H1 (cell line): ENCODE results near the gene CPED1. TPM values are rescaled to one million over a fixed set of nuclear protein-coding genes. Genes with fewer than 3 reads are reported as not detected.

Experiments used
- CTCF ChIA-PET: fragments of 300-600 bp; sonication (Branson Sonifier 250); formaldehyde crosslinking; loops from one replicate; lab custom pipeline; 2021; ENCODE audit not compliant: partially characterized antibody; lab: Charles Lee
- POLR2A ChIA-PET: fragments of 300-600 bp; sonication (Branson Sonifier 250); formaldehyde crosslinking; loops from one replicate; lab custom pipeline; 2021; ENCODE audit warnings: inconsistent platforms; ENCODE audit not compliant: partially characterized antibody; lab: Charles Lee
- DNase-seq, 2 experiments: peaks; one replicate each; pipeline versions ENCODE4 v3.0.0 to v3.0.0-alpha.2; 2010 to 2022; ENCODE audit warnings: low spot score in 2 of 2, low read depth in 1 of 2, mixed read lengths in 1 of 2
- FAIRE-seq: peaks from 2 replicates; lab custom pipeline; 2011; peaks lifted over from hg19 to GRCh38; lab: Jason Lieb, UNC
- H2AFZ ChIP-seq: 2 replicates; pipeline ENCODE4 v1.8.1; 2012; ENCODE audit warnings: low read length, inconsistent platforms
- H2AK5ac ChIP-seq: 2 replicates; pipeline ENCODE4 v1.6.1; 2013; ENCODE audit warnings: low read depth, low read length
- H2BK120ac ChIP-seq: replicated peaks from 2 replicates; pipeline ENCODE3; 2013; ENCODE audit warnings: low read depth, low read length, inconsistent platforms
- H2BK12ac ChIP-seq: 2 replicates; pipeline ENCODE4 v1.6.1; 2013; ENCODE audit warnings: low read depth, low read length
- H2BK15ac ChIP-seq: 2 replicates; pipeline ENCODE4 v1.6.1; 2013; ENCODE audit warnings: low read length
- H2BK20ac ChIP-seq: 2 replicates; pipeline ENCODE4 v1.6.1; 2013; ENCODE audit warnings: low read length
- H2BK5ac ChIP-seq: 2 replicates; pipeline ENCODE4 v1.6.1; 2013; ENCODE audit warnings: low read depth, low read length
- H3K14ac ChIP-seq: 2 replicates; pipeline ENCODE4 v1.6.1; 2013; ENCODE audit warnings: inconsistent platforms; ENCODE audit not compliant: insufficient read length
- H3K18ac ChIP-seq: 2 replicates; pipeline ENCODE4 v1.6.1; 2013; ENCODE audit warnings: low read length; ENCODE audit errors: extremely low read depth
- H3K23ac ChIP-seq: 2 replicates; pipeline ENCODE4 v1.6.1; 2013; ENCODE audit warnings: inconsistent platforms; ENCODE audit not compliant: insufficient read length
- H3K23me2 ChIP-seq: 2 replicates; pipeline ENCODE4 v1.6.1; 2013; ENCODE audit warnings: low read depth, low read length
- H3K27ac ChIP-seq: 2 replicates; pipeline ENCODE4 v1.6.1; 2011; ENCODE audit warnings: low read depth, low read length, inconsistent platforms
- H3K27me3 ChIP-seq, 4 experiments: replicated peaks in 1 of 4; 1 replicate in 1 of 4; 2 replicates in 3 of 4; pipeline versions ENCODE4 v1.6.1 to v1.8.1; 2011 to 2013; ENCODE audit warnings: low read length in 3 of 4, mild to moderate bottlenecking in 3 of 4, inconsistent platforms in 2 of 4, mixed read lengths in 2 of 4, moderate library complexity in 1 of 4; ENCODE audit not compliant: control insufficient read depth in 3 of 4, insufficient read depth in 3 of 4; ENCODE audit errors: extremely low read depth in 1 of 4
- H3K36me3 ChIP-seq, 4 experiments: 2 replicates each; pipeline versions ENCODE4 v1.6.1 to v1.8.1; 2011 to 2013; ENCODE audit warnings: mild to moderate bottlenecking in 4 of 4, low read length in 3 of 4, moderate library complexity in 2 of 4, control low read depth in 1 of 4, inconsistent platforms in 1 of 4; ENCODE audit not compliant: insufficient read depth in 4 of 4, control insufficient read depth in 2 of 4
- H3K4ac ChIP-seq: replicated peaks from 2 replicates; pipeline ENCODE3; 2013; ENCODE audit warnings: low read length, low read depth, mixed read lengths, inconsistent platforms; ENCODE audit not compliant: insufficient read length
- H3K4me1 ChIP-seq, 4 experiments: replicated peaks in 1 of 4; 1 replicate in 1 of 4; 2 replicates in 3 of 4; pipeline versions ENCODE4 v1.6.1 to v1.8.1; 2011 to 2013; ENCODE audit warnings: low read length in 3 of 4, inconsistent platforms in 2 of 4, mixed read lengths in 1 of 4; ENCODE audit not compliant: insufficient read depth in 4 of 4, control insufficient read depth in 3 of 4
- H3K4me2 ChIP-seq, 2 experiments: 2 replicates each; pipeline versions ENCODE4 v1.6.1 to v1.8.1; 2011 to 2013; ENCODE audit warnings: low read depth in 2 of 2, low read length in 2 of 2, control low read depth in 1 of 2, inconsistent platforms in 1 of 2, mild to moderate bottlenecking in 1 of 2; ENCODE audit not compliant: insufficient read depth in 1 of 2
- H3K4me3 ChIP-seq, 4 experiments: fragments of 200-600, 300-600 bp in 1 of 4; sonication (generic), shearing (Covaris generic), sonication (Bioruptor Twin) in 1 of 4; 2 replicates each; pipeline versions ENCODE4 v1.5.1 to v1.8.1; 2011 to 2016; ENCODE audit warnings: low read length in 4 of 4, low read depth in 3 of 4, control low read depth in 2 of 4, inconsistent platforms in 2 of 4, mild to moderate bottlenecking in 2 of 4, mixed read lengths in 1 of 4, moderate library complexity in 1 of 4; ENCODE audit not compliant: insufficient read depth in 2 of 4; ENCODE audit errors: extremely low read depth in 1 of 4
- H3K56ac ChIP-seq: replicated peaks from 2 replicates; pipeline ENCODE3; 2013; ENCODE audit warnings: low read depth, mild to moderate bottlenecking, mixed read lengths, low read length, inconsistent platforms; ENCODE audit not compliant: insufficient read length
- H3K79me1 ChIP-seq: 2 replicates; pipeline ENCODE4 v1.6.1; 2013; ENCODE audit warnings: low read depth, low read length, control low read depth
- H3K79me2 ChIP-seq, 2 experiments: 2 replicates each; pipeline versions ENCODE4 v1.6.1 to v1.8.1; 2012 to 2013; ENCODE audit warnings: low read length in 2 of 2, mild to moderate bottlenecking in 2 of 2, inconsistent platforms in 1 of 2; ENCODE audit not compliant: insufficient read depth in 2 of 2, control insufficient read depth in 1 of 2
- H3K9ac ChIP-seq, 4 experiments: replicated peaks in 1 of 4; 1 replicate in 1 of 4; 2 replicates in 3 of 4; pipeline versions ENCODE4 v1.6.1 to v1.8.1; 2011 to 2013; ENCODE audit warnings: low read depth in 3 of 4, low read length in 3 of 4, control low read depth in 2 of 4, mild to moderate bottlenecking in 2 of 4, moderate library complexity in 2 of 4, inconsistent platforms in 1 of 4; ENCODE audit errors: extremely low read depth in 1 of 4
- H3K9me3 ChIP-seq, 2 experiments: 2 replicates each; pipeline versions ENCODE4 v1.6.1 to v1.8.1; 2012 to 2013; ENCODE audit warnings: mild to moderate bottlenecking in 2 of 2, moderate library complexity in 2 of 2, control low read depth in 1 of 2, inconsistent platforms in 1 of 2, low read depth in 1 of 2, low read length in 1 of 2, mixed read lengths in 1 of 2; ENCODE audit not compliant: insufficient read depth in 2 of 2
- H4K20me1 ChIP-seq, 2 experiments: replicated peaks in 1 of 2; 2 replicates each; pipeline versions ENCODE3 to v1.8.1; 2011 to 2013; ENCODE audit warnings: inconsistent platforms in 2 of 2, low read length in 2 of 2, mild to moderate bottlenecking in 1 of 2; ENCODE audit not compliant: insufficient read depth in 2 of 2, control insufficient read depth in 1 of 2
- H4K5ac ChIP-seq: 2 replicates; pipeline ENCODE4 v1.6.1; 2013; ENCODE audit warnings: low read length, low read depth, mixed read lengths, inconsistent platforms; ENCODE audit not compliant: insufficient read length
- H4K8ac ChIP-seq: 2 replicates; pipeline ENCODE4 v1.8.0; 2013; ENCODE audit warnings: mild to moderate bottlenecking, moderate library complexity, low read length, inconsistent platforms; ENCODE audit not compliant: insufficient read depth; ENCODE audit errors: extremely low read depth
- H4K91ac ChIP-seq: replicated peaks from 2 replicates; pipeline ENCODE3; 2013; ENCODE audit warnings: low read length, mixed read lengths, inconsistent platforms; ENCODE audit not compliant: insufficient read length
- CBX8 ChIP-seq: fragments of 300-800, 300-1000 bp; sonication (generic); IDR thresholded peaks from 2 replicates; pipeline ENCODE4 v1.7.1; 2016; ENCODE audit warnings: low read depth, low read length, borderline replicate concordance
- CEBPB ChIP-seq: IDR thresholded peaks from 2 replicates; pipeline ENCODE4 v1.6.1; 2012; ENCODE audit warnings: low read depth, low read length
- CHD1 ChIP-seq: IDR thresholded peaks from 2 replicates; pipeline ENCODE4 v1.6.1; 2012; ENCODE audit warnings: low read depth, low read length, improper control_type of control experiment
- CHD2 ChIP-seq: IDR thresholded peaks from 2 replicates; pipeline ENCODE4 v1.6.1; 2012; ENCODE audit warnings: low read length, improper control_type of control experiment
- POLR2A ChIP-seq, 2 experiments: IDR thresholded peaks; 1 replicate in 1 of 2; 2 replicates in 1 of 2; pipeline ENCODE4 v1.6.1; 2011; ENCODE audit warnings: low read depth in 2 of 2, low read length in 2 of 2, mild to moderate bottlenecking in 2 of 2; ENCODE audit errors: control extremely low read depth in 1 of 2
- POU5F1 ChIP-seq: IDR thresholded peaks from 2 replicates; pipeline ENCODE4 v1.6.1; 2011; ENCODE audit warnings: low read depth, mild to moderate bottlenecking, low read length, moderate library complexity
- RFX5 ChIP-seq: IDR thresholded peaks from 2 replicates; pipeline ENCODE4 v1.6.1; 2011; ENCODE audit warnings: low read depth, low read length, improper control_type of control experiment, borderline replicate concordance
- polyA plus RNA-seq, 7 experiments: library from polyadenylated mRNA; depleted of rRNA in 3 of 7; stranded (reverse) in 5 of 7; unstranded in 2 of 7; fragments of >200 nt in 5 of 7; fragments of 200-250 nt in 2 of 7; gene quantifications; 1 replicate in 5 of 7; 2 replicates in 1 of 7; 4 replicates in 1 of 7; pipeline versions ENCODE4 v1.2.1 to v1.2.3, GENCODE V29; 2011 to 2013; ENCODE audit warnings: missing spikeins in 2 of 7, mixed read lengths in 2 of 7
- total RNA-seq: library from RNA; stranded (reverse); fragmentation: NEBNext Ultra II Directional; extraction: Animal tissue kit (Norgen Biotek cat#: 25700); gene quantifications from 2 replicates; pipeline ENCODE4 v1.2.1, GENCODE V29; 2021

CPED1 gene
- total and polyA plus RNA-seq, 2 of the 8 experiments (the other 6 are each of a cell fraction or from before 2014, with no cell fraction given) = 0.08 to 0.39 TPM

DNA sequence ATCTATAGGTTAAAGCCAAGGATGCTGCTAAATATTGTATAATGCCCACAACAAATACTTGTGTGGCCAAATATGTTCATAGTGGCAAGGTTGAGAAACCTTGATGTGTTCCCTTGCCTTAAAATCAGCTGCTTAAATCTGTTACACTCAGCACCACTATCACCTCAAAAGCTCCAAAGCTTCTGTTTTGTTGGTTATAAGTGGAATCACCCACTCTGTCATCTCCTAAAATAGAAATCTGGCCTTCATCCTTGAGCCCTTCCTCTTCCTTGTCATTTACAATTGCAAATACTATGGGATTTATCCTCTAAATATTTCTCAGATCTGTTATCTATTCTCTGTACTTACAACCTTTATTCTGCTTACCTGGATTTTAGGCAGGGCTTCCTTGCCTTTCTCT lies 61.4 kb downstream of the CPED1 start:
- H3K56ac ChIP-seq = no peak overlapping the region
- ChIA-PET POLR2A (no interaction called here), CTCF (interaction anchor here (1.2 to 2.5 kb wide), 6 partner anchors 9 to 63 kb away, joined by 3 to 10 read pairs (median 8); no protein-coding TSS in a partner anchor)
- no peaks in the 10 kb centered on the region for H3K9me3 ChIP-seq
- H3K14ac ChIP-seq = no peak overlapping the region
- no peak overlapping the region for H4K5ac ChIP-seq
- no peaks in the 10 kb centered on the region for H3K36me3 ChIP-seq
- H4K91ac ChIP-seq = no peak overlapping the region
- H3K23ac ChIP-seq = no peak overlapping the region
- no peak overlapping the region for H2BK12ac ChIP-seq
- H4K8ac ChIP-seq = no peak overlapping the region
- H2BK5ac ChIP-seq = no peak overlapping the region
- H3K27ac ChIP-seq = no peak overlapping the region
- no peak overlapping the region for H2AK5ac ChIP-seq
- H3K4ac ChIP-seq = no peak overlapping the region
- H3K79me2 ChIP-seq = no peaks in the 10 kb centered on the region
- H3K23me2 ChIP-seq = no peaks in the 10 kb centered on the region
- H4K20me1 ChIP-seq = no peaks in the 10 kb centered on the region
- no peak for DNase-seq
- H2BK120ac ChIP-seq = no peak overlapping the region
- H3K79me1 ChIP-seq = no peaks in the 10 kb centered on the region
- no peak for FAIRE-seq
- H3K9ac ChIP-seq = no peak overlapping the region
- H3K4me1 ChIP-seq = peaks cover 3 to 9% (median 4%) of the 10 kb centered on the region in 4 experiments; a peak in 2 of 7 replicates
- H2BK15ac ChIP-seq = no peak overlapping the region
- H3K18ac ChIP-seq = no peak overlapping the region; the same call in 1 of the 2 replicates
- H3K27me3 ChIP-seq = no peaks in the 10 kb centered on the region
- H2BK20ac ChIP-seq = no peak overlapping the region
- H2AFZ ChIP-seq = no peak overlapping the region
- H3K4me2 ChIP-seq = no peak overlapping the region
- no peak overlapping the region for H3K4me3 ChIP-seq
- TF ChIP-seq CHD1 = no peak
- no peak for TF ChIP-seq POU5F1
- no peak for TF ChIP-seq POLR2A (IDR thresholded peaks at IDR 0.05; ENCODE audit: control extremely low read depth in 1 of 2, low read depth in 2 of 2, low read length in 2 of 2)
- TF ChIP-seq CBX8 = no peak
- TF ChIP-seq CEBPB = no peak
- TF ChIP-seq CHD2 = no peak
- no peak for TF ChIP-seq RFX5
